ENCODE data around the gene CYP11A1.

The CYP11A1 gene

GRCh38 chr15:74318376-74319137, 48.9 kb downstream of the CYP11A1 start:
- DNase-seq: peak; percentile 40

DNA sequence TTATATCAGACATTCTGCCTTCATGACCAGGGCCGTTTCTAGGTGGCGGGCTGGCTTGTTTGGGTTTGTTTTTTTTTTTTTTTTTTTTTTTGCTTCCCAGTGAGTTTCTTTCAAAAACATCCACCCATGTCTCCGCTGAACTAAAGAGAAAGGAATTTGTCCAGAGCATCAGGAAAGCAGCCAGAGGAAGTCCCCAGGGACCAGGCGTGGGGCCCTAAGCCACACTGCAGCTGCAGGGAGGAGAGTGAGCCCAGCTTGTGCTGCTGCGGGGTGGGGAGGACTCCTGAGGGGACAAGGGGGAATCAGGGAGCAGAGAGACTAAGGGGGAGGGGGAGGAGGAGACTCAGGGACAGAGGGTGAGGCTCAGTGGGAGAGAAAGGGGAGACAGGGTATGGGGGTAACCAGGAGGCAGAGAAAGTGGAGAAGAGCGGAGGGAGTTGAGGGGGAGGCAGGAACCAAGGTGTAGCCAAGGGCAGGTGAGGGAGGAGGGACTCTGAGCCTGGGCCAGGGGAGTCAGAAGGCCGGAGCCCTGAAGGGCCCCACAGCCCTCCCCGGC, 49.5 kb downstream of the CYP11A1 start:
- DNase-seq: no peak

DNA sequence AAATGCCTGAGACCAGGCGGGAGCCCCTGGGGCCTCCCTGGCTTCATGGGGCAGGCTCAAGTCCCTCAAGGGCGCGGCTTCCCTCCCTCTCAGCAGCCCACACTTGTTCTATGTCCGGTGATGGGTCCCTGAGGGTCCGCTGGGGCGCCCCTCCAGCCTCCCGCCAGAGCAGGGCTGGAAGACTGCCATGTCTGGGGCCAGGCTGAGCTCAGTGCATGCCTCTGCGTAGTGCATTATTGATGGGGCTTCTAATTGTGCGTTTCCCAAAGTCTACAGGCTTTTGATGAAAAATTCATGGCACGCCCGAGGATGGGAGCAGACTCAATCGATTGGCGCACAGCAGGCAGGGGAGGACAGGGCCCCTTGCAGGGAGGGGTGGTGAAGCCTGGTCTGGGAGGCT, 51.3 kb downstream of the CYP11A1 start:
- DNase-seq: no peak

DNA sequence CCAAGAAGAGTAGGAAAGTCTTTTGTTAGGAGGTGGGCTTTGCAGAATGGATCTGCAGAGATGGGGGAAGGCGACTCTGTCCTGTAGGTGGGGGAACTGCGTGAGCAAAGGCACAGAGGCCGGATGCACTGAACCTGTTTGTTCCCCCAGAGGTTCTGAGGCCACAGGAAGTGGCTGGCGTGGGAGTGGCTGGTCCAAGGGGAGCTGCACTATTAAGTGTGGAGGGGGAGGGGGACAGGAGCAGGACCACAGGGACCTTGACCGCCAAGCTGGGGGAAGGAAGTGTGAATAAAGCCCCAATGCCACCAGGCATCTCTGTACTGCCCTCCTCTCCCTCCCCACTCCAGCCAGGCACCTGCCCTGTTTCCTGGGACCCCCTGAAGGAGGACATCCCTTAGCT, 51.8 kb downstream of the CYP11A1 start:
- DNase-seq: no peak

GRCh38 chr15:74314795-74315438, 52.5 kb downstream of the CYP11A1 start:
- DNase-seq: peak; percentile 30

GRCh38 chr15:74313889-74314288, 53.6 kb downstream of the CYP11A1 start:
- DNase-seq: no peak

DNA sequence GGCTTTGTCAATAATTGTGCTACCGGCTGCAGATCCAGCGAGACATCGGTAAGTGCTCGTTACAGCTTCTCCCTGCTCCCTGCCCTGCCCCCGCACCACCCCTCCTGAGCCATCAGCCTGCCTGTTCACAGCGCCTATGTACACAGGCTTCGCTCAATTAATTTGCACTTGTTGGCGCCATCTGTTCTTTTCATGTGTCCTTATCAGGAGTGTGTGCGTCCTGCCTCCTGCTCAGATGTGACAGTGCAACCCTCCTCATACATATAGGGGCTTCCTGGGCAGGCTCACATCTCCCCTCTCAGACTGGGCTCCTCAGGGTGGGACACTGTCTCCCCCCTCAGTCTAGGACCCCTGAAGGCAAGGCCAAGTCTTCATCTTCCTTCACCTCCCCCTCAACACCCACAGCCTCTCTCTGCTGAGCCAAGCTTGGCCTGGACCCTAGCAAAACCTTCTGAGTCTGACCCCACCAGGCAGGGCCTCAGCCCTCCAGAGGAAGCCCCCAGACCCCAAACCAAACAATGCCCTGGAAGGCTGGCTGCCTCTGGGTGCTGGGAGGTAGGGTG, 54.9 kb downstream of the CYP11A1 start:
- peak; percentile 91 for DNase-seq

- no peak for DNase-seq
Observed at GRCh38 chr15:74311734-74312444, 55.6 kb downstream of the CYP11A1 start.

GRCh38 chr15:74307827-74308811, 59.3 kb downstream of the CYP11A1 start:
- DNase-seq: peak; percentile 42

GRCh38 chr15:74306781-74307217, 60.6 kb downstream of the CYP11A1 start:
- DNase-seq: no peak

- no peak for DNase-seq
Observed at GRCh38 chr15:74305687-74306086, 61.8 kb downstream of the CYP11A1 start.

DNA sequence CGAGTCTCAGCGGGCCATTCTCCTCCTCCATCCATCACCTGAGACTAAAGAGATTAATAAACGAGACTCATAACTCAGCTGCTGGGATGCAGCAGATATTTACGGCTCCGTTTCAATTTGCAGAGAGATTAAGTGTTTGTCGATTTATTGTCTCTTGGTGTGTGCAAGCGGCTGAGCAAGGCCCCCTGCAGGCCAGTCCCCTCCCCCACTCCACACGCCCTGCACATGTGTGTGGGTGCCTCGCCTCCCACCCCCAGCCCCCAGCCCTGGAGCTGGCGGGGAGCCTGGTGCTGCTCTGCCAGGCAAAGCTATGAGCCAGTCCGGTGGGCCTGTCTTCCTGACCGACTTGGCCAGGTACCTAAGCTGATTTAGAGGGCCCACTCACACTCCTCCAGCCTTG, 63.0 kb downstream of the CYP11A1 start:
- DNase-seq: no peak

DNA sequence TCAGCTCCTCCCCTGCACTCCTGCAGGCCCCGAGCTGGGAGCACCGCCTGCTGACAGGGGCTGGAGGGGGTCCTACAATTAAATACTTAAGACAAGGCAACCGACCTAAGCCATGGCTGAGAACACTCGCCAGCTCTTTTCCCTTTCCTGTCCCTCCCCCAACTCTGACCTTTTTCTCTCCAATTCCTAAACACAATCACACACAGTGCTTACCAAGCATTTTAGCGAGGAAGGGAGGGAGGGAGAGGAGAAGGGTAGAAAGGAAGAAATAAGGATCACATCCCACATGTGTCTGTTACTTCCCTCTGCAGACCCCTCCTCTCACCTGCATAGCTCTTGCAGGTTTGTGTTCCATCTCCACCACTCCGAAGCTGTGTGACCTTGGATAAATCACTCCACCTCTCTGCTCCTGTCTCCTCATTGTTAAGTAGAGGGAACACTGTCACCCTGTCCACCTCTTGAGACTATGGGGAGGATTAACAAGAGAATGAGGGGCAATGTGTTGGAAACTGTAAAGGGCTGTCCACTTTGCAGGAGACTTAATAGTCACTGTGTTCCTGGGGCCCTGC, 63.6 kb downstream of the CYP11A1 start:
- DNase-seq: no peak

GRCh38 chr15:74302821-74303359, 64.6 kb downstream of the CYP11A1 start:
- DNase-seq: peak; percentile 8

DNA sequence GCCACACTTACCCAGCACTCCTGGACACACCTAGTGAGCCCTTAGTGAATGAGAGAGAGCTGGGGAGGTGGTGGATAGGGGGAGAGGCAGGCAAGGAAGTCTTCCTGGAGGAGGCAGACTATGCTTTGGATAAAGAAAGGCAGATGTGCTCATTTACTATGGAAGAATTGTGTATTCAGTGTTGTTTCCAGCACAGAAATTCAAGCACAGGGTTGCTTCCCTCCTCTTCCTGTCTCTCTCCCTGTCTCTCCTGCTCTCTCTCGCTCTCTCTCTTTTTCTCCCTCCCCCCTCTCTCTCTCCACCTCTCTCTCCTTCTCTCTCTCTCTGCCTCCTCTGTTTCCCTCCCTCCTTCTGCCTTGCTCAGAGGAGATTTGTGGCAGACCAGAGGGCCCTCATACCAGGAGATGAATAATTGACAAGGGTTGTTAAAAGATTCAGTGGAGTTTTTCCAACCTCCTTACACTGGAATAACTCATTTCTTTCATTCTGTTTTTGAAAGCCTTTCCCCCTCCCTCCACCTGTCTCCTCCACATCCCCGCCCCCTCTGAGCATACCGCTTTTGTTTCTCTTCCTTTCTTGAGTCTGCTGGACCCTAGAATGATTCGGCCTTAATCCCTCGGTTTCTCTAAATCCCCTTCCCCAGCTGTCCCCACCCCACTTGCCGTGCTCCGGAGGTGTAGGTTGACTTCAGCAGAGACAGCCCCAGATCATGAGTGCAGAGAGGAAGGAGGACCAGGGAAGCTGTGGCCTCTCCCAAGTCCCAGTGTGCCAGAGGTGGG, 65.7 kb downstream of the CYP11A1 start:
- no peak for DNase-seq

DNA sequence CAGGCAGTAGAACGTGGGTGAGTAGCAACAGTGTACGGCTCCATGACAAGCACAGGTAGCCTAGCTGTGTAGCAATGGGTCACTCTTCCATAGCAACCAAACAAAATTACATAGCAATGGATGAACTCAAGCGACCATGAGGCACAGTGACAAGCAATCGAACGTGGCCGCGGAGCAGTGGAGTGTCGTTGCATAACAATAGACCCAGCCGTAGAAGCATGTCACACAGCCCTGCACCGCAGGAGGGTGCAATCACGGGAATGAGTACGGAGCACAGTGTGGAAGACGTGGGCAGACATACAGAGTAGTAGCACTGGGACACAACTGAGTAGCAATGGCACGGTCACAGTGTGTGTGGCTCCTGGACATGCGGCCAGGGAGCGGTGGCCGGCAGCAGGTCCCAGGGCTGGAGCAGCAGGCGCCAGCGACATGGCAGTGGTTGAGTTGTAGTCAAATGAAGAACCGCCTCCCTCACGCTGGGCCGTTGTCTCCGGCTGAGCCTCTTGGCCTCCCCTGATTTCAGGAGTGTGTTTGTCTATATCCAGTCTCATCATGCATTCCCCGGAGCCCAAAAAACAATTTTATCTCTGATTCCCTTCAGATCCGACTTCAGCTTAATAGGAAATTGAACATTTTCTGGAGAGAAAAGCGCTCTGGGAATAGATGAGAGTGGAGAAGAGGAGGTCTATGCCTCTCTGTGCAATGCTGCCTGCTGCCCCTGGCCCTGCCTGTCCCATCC, 67.2 kb downstream of the CYP11A1 start:
- no peak for DNase-seq

GRCh38 chr15:74297887-74298286, 69.6 kb downstream of the CYP11A1 start:
- DNase-seq: no peak

DNA sequence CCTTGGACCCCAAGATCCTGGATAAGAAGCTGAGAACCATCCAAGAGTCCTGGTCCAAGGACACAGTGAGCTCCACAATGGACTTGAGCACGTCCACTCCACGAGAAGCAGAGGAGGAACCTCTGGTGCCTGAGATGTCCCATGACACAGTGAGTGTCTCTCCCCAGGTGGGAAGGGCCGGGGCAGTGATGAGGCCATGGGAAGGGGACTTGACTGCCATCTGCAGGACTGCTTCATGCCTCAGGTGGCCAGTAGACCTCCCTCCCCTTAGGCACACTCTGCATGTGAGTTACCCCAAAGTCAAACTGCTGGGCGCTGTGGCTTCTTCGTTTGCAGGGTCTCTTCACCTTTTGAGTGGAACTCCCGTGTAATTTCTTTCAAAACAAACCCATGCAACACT, 71.6 kb downstream of the CYP11A1 start:
- DNase-seq: no peak

GRCh38 chr15:74294010-74294409, 73.4 kb downstream of the CYP11A1 start:
- DNase-seq: no peak
